Keratinocyte (primary cell): ENCODE results near the gene MCM6.

Source experiments
- EZH2 ChIP-seq: IDR thresholded peaks from one replicate; pipeline ENCODE4 v1.6.1; 2012; ENCODE audit warnings: inconsistent platforms, mild to moderate bottlenecking, low read length, moderate library complexity
- TF ChIP-seq, protein P1 (sequence below), 3 experiments: IDR thresholded peaks in 1 of 3; conservative IDR thresholded peaks in 1 of 3; optimal IDR thresholded peaks in 1 of 3; 2 replicates in 2 of 3; 3 replicates in 1 of 3; pipeline versions ENCODE3 to v1.5.1; 2011; ENCODE audit warnings: low read length in 3 of 3, mild to moderate bottlenecking in 3 of 3, moderate library complexity in 2 of 3, control low read depth in 1 of 3, inconsistent platforms in 1 of 3; ENCODE audit not compliant: insufficient read depth in 2 of 3; ENCODE audit errors: extremely low read depth in 1 of 3

DNA sequence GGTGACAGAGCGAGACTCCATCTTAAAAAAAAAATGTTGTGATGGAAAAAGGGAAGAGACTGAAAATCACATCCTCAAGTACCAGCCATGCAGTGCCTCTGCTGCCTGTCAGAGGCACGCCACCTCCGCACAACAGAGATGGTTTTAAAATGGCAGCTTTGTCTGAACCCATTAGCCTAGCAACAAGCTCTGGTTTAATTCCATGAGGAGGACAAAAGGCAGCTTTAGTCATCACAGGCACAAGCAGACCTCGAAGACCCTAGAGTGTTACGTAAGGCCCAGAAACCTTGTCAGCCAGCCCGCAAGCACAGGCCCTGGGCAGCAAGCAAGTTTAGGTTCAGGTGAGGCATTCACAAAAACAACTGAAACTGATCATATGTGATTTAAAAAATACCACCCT is 49.7 kb downstream of the MCM6 start:
- TF ChIP-seq, protein P1, sequence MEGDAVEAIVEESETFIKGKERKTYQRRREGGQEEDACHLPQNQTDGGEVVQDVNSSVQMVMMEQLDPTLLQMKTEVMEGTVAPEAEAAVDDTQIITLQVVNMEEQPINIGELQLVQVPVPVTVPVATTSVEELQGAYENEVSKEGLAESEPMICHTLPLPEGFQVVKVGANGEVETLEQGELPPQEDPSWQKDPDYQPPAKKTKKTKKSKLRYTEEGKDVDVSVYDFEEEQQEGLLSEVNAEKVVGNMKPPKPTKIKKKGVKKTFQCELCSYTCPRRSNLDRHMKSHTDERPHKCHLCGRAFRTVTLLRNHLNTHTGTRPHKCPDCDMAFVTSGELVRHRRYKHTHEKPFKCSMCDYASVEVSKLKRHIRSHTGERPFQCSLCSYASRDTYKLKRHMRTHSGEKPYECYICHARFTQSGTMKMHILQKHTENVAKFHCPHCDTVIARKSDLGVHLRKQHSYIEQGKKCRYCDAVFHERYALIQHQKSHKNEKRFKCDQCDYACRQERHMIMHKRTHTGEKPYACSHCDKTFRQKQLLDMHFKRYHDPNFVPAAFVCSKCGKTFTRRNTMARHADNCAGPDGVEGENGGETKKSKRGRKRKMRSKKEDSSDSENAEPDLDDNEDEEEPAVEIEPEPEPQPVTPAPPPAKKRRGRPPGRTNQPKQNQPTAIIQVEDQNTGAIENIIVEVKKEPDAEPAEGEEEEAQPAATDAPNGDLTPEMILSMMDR (optimal IDR thresholded peaks at IDR 0.05 in 1 of 3, IDR thresholded peaks at IDR 0.05 in 1 of 3, conservative IDR thresholded peaks at IDR 0.05 in 1 of 3; ENCODE audit: extremely low read depth in 1 of 3, insufficient read depth in 2 of 3, low read length in 3 of 3) = no peak
- no peak for TF ChIP-seq EZH2
